ENCODE measurements around the gene TARBP2.

DNA sequence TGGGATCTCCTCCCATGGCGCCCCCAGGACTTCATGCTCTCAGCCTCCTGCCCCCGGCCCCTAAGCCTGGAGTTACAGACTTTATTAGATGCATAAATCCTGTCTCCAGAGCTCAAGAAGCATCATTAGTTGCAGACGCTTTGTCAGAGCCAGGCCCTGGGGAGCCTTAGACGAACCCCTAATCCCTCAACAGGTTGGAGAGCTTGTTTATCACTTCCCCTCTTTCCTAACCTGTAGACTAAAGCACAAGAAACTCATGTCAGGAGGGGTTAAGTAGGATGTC is 6.5 kb downstream of the TARBP2 start:
- TF ChIP-seq POLR2AphosphoS5 (IDR thresholded peaks at IDR 0.05; ENCODE audit: low read depth, low read length), result no peak
- TF ChIP-seq POLR2A (IDR thresholded peaks at IDR 0.05; ENCODE audit: low read depth, low read length), result no peak
- TF ChIP-seq TAF1 (IDR thresholded peaks at IDR 0.05; ENCODE audit: low read depth, low read length), result no peak
- TF ChIP-seq SPI1 (IDR thresholded peaks at IDR 0.05; ENCODE audit: low read depth, low read length), result no peak

All from GM12891 (cell line).